Left cardiac atrium (tissue), 2 donors: Measurements from ENCODE around the gene OR2T4. TPM values are rescaled to one million over a fixed set of nuclear protein-coding genes. Genes with fewer than 3 reads are reported as not detected.

Experiments used
- total RNA-seq, 2 donors: library from RNA; stranded (reverse); fragmentation: NEBNext Ultra II Directional; extraction: Animal tissue kit (Norgen Biotek cat#: 25700); gene quantifications; one replicate each; pipeline ENCODE4 v1.2.1, GENCODE V29; 2021
- donor health status: DM: no; HTN: yes; CAD: no; lungs with severe emphysema.
- donor health status: DM: yes; HTN: yes; CAD: no.

OR2T4 gene
- total RNA-seq, 2 donors from 2014 or later = not detected

Other genes starting within 250 kb of the OR2T4 start
- not detected for gene OR2M5, start 216.5 kb upstream of the OR2T4 start, total RNA-seq
- gene OR2M2, start 186.8 kb upstream of the OR2T4 start, total RNA-seq = not detected
- not detected for gene OR2M3, start 164.4 kb upstream of the OR2T4 start, total RNA-seq
- gene OR2M4, start 130.2 kb upstream of the OR2T4 start, total RNA-seq = not detected
- gene OR2T33, start 83.7 kb upstream of the OR2T4 start, total RNA-seq = not detected
- gene OR2T12, start 58.2 kb upstream of the OR2T4 start, total RNA-seq = not detected
- gene OR2M7, start 37.1 kb upstream of the OR2T4 start, total RNA-seq = not detected
- not detected for gene OR14C36, start 12.9 kb upstream of the OR2T4 start, total RNA-seq
- gene OR2T6, start 14.1 kb downstream of the OR2T4 start, total RNA-seq = not detected
- gene OR2T1, start 41.4 kb downstream of the OR2T4 start, total RNA-seq = not detected
- gene OR2T2, start 84.0 kb downstream of the OR2T4 start, total RNA-seq = not detected
- not detected for gene OR2T3, start 111.7 kb downstream of the OR2T4 start, total RNA-seq
- not detected for gene OR2T5, start 126.9 kb downstream of the OR2T4 start, total RNA-seq
- under 1 TPM in 1 of 2 donors, not detected in 1; 0.03 TPM for gene OR2G6, start 146.4 kb downstream of the OR2T4 start, total RNA-seq
- not detected for gene OR2T29, start 201.1 kb downstream of the OR2T4 start, total RNA-seq
- not detected for gene OR2T34, start 213.1 kb downstream of the OR2T4 start, total RNA-seq
- not detected for gene OR2T10, start 236.0 kb downstream of the OR2T4 start, total RNA-seq